ENCODE results near the gene SLC6A19. TPM values are rescaled to one million over a fixed set of nuclear protein-coding genes. Genes with fewer than 3 reads are reported as not detected.

SLC6A19 gene
- total and polyA plus RNA-seq, 2 of the 4 experiments (the other 2 are of a cell fraction), result not detected

GRCh38 chr5:1161833-1162229 is 39.6 kb upstream of the SLC6A19 start:
- Histone ChIP-seq H2AK5ac (ENCODE audit: low read depth, low read length) (no peak overlapping the region), H3K23ac (ENCODE audit: low read depth, low read length) (no peak overlapping the region), H2BK5ac (ENCODE audit: low read depth, low read length, poor library complexity, severe bottlenecking) (no peak overlapping the region), H2BK20ac (ENCODE audit: low read depth, low read length) (no peak overlapping the region), H3K9me3 (ENCODE audit: control insufficient read depth, insufficient read depth, low read length) (peaks cover under 1% of the 10 kb centered on the region; the same call in 1 of the 2 replicates), H4K5ac (ENCODE audit: low read depth, low read length) (no peak overlapping the region), H3K9me1 (ENCODE audit: insufficient read depth, low read length) (no peaks in the 10 kb centered on the region; the same call in 1 of the 2 replicates), H4K91ac (ENCODE audit: insufficient read depth, low read depth, low read length) (no peak overlapping the region), H3K27me3 (ENCODE audit: control insufficient read depth, insufficient read depth, low read length) (peaks cover 34% of the 10 kb centered on the region; the same call in 1 of the 2 replicates), H3K14ac (replicated peaks; ENCODE audit: low read depth, low read length) (no peak overlapping the region), H3K9ac (ENCODE audit: low read depth, low read length) (no peak overlapping the region), H2AK9ac (replicated peaks; ENCODE audit: low read depth, low read length, poor library complexity) (no peak overlapping the region), H3K4me3 (ENCODE audit: insufficient read depth, low read depth, low read length) (no peak overlapping the region), H2BK15ac (ENCODE audit: low read depth, low read length) (no peak overlapping the region), H2AFZ (replicated peaks; ENCODE audit: low read length, poor library complexity) (no peak overlapping the region), H4K8ac (ENCODE audit: low read depth in 2 of 2, low read length in 2 of 2) (no peak overlapping the region), H3K36me3 (ENCODE audit: control insufficient read depth, insufficient read depth, low read length) (no peaks in the 10 kb centered on the region), H2BK120ac (ENCODE audit: low read depth, low read length) (no peak overlapping the region), H3K4me2 (ENCODE audit: low read depth, low read length) (no peak overlapping the region), H3K18ac (ENCODE audit: low read depth, low read length) (no peak overlapping the region), H3K4me1 (ENCODE audit: control insufficient read depth, insufficient read depth, low read length) (no peaks in the 10 kb centered on the region), H3K27ac (ENCODE audit: insufficient read depth, low read length) (no peak overlapping the region), H3K56ac (ENCODE audit: extremely low read depth, insufficient read depth, low read length) (no peak overlapping the region), H3K4ac (ENCODE audit: low read depth, low read length) (no peak overlapping the region), H3K79me1 (ENCODE audit: low read depth in 1 of 2, low read length in 2 of 2) (no peaks in the 10 kb centered on the region), H4K20me1 (ENCODE audit: insufficient read depth, low read length) (no peaks in the 10 kb centered on the region)
- BruUV-seq (replicated peaks), result no TSS peak
- in situ Hi-C loops (cut with MboI; ENCODE audit: low sequenced_read_pairs) (no loop called here), dilution Hi-C loops (cut with HindIII; ENCODE audit: low sequenced_read_pairs, unreplicated experiment) (no loop called here), intact Hi-C loops (cut with micrococcal nuclease) (no loop called here)
- no peak for TF ChIP-seq FOS (IDR thresholded peaks at IDR 0.05; ENCODE audit: low read depth, low read length)
- TF ChIP-seq SMC3 (IDR thresholded peaks at IDR 0.05; ENCODE audit: low read depth, low read length), result no peak
- no peak for TF ChIP-seq USF2 (IDR thresholded peaks at IDR 0.05; ENCODE audit: low read depth, low read length)
- no peak for TF ChIP-seq RAD21 (IDR thresholded peaks at IDR 0.05; ENCODE audit: low read length)
- TF ChIP-seq MAFK (IDR thresholded peaks at IDR 0.05; ENCODE audit: low read depth, low read length), result no peak
- TF ChIP-seq ELK1 (IDR thresholded peaks at IDR 0.05; ENCODE audit: borderline replicate concordance, low read depth, low read length), result no peak
- no peak for TF ChIP-seq BHLHE40 (IDR thresholded peaks at IDR 0.05; ENCODE audit: low read depth, low read length)
- no peak for TF ChIP-seq NFE2L2 (IDR thresholded peaks at IDR 0.05; ENCODE audit: low read depth, low read length)
- TF ChIP-seq RFX5 (IDR thresholded peaks at IDR 0.05; ENCODE audit: low read depth, low read length), result no peak
- POLR2A ChIA-PET (ENCODE audit: unreplicated experiment), result no interaction called here
- 11% methylated on average over 4 of the region's 19 CpGs; no CpG with 5 or more reads in 1 of the 2 experiments for WGBS, 2 experiments (ENCODE audit: extremely low coverage in 2 of 2, insufficient read length in 1 of 2)
- no peak for ATAC-seq (ENCODE audit: low read depth)
- CTCF ChIA-PET, result interaction anchor here (0.7 kb wide), 1 partner anchor 238 kb away, joined by 3 read pairs; no protein-coding TSS in a partner anchor
- DNase-seq, result no peak

Measured in IMR-90 (cell line).